Brain pericyte (primary cell): ENCODE results near the gene FBXW9.
"Not testable (repeated sequence)": the region's sequence is repeated elsewhere in the genome, so short reads cannot be mapped to it uniquely, and the experiment has no call there.

Source experiments
- DNase-seq: peaks from one replicate; pipeline ENCODE4 v3.0.0-alpha.2; 2012; ENCODE audit warnings: low read depth, low spot score

Gene FBXW9

GRCh38 chr19:12656899-12657571, 39.4 kb downstream of the FBXW9 start:
- DNase-seq: no peak

DNA sequence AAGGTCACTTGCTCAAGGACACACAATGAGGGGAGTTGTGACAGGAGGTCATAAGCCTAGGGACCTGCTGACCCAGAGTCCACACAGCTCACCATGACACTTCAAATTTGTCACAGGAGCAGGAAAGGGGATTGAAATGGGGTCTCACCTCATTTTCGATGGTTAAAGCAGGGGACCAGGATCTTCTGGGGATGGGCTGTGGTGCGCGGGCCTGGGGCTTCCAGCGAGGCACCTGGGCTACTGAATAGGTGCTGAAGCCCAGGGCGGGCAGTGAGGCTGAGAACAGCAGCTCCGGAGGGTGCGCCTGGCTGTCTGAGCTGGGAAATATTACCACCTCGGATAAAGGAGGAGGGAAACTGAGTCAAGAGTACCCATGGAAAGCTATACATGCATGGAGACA, 40.9 kb downstream of the FBXW9 start:
- no peak for DNase-seq

GRCh38 chr19:12652219-12652618, 44.2 kb downstream of the FBXW9 start:
- no peak for DNase-seq

DNA sequence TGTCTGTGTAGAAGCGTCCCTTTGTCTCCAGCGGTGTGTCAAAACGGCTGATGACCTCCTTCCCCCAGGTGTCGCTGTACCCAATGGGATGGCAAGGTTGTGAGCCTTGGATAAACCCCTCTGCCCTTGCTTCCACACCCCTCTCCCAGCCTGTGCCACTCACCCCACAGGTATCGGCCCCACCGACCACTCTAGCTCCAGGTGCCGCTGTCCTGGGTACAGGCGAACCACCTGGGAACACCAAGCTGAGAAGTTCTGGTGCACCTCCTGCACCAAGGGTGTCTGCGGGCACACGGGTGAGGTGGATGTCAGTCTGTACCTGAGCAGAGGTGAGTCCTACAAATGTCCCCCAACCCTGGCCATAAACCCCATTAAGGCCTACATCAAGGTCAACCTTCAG, 46.5 kb downstream of the FBXW9 start:
- no peak for DNase-seq

DNA sequence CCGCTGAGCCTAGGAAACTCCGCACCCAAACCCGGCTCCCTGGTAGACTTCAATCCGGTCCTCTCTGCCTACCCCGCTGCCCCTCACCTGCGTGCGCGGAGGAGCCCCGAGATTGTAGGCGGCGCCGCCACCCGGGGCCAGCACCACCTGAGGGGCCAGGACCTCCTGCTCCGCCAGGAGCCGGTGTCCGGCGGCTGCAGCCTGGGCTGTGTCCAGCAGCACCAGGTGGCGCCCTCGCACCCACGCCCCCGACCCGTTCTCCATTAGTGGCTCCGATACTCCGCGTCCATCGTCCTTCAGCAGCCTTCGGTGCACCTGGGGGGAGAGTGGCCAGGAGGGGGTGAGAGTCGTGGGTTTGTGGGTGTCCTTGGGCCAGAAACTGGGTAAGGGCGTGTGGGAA, 48.3 kb downstream of the FBXW9 start:
- DNase-seq: no peak

- no peak for DNase-seq
These were observed 48.9 kb downstream of the FBXW9 start for GRCh38 chr19:12647490-12648071.

GRCh38 chr19:12647047-12647446, 49.4 kb downstream of the FBXW9 start:
- no peak for DNase-seq

DNA sequence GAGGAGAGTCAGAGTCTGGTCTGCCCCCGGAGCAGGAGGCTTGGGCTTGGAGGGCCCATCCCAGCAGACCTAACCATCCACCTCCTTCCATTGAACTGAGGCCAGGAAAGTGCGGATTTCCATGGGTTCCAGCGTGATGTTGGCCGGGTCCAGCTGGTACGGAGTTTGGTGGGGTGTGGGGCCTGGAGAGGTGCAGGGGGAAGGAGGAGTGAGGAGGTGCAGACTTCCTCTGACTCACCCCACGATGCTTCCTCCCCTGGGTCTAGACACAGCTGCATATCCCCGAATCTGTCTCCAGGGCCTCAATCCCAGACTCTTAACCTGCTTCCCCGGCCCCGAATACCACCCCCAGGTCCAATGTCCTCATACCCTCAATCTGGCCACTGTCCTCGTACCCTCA, 49.9 kb downstream of the FBXW9 start:
- no peak for DNase-seq

DNA sequence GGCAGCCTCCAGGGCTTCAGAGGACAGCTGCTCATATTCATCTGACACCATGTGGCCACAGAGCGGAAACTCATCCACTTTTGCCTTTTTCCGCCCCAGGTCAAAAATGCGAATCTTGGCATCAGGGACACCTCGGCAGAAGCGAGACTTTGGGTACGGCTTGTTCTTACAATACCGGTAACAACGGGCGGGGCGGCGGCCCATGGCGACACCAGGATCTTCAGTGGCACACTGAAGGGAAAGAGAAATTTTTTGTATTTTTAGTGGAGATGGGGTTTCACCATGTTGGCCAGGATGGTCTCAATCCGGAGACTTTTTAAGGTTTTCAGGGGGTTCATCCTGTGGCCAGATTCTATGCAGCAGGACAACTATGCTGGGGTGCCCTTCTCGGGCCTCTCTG, 52.7 kb downstream of the FBXW9 start:
- DNase-seq: not testable (repeated sequence)

GRCh38 chr19:12642506-12642905, 53.9 kb downstream of the FBXW9 start:
- DNase-seq: no peak

DNA sequence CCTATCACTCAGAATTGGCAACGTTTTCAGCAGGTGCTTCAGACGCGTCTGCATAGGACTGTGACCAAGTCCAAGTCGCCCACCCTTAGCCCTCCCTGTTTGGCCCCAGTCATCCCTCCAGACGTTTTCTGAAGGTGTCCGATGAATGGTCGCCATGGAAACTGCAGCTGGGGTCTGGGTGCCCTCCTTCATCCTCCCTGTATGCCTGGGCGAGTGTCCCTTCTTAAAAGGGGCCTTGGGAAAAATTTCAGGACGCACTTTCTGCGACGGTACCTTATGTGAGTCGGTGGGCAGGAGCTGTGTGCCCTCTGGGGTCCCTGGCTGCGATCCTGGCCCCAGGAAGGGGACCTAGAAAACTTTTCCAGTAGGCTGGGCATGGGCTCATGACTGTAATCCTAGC, 55.0 kb downstream of the FBXW9 start:
- DNase-seq: no peak

GRCh38 chr19:12639901-12640613, 56.4 kb downstream of the FBXW9 start:
- DNase-seq: peak; percentile 5
